Measurements from ENCODE around the gene SAP30BP. TPM values are rescaled to one million over a fixed set of nuclear protein-coding genes. Genes with fewer than 3 reads are reported as not detected.

Gene SAP30BP
- total and polyA plus RNA-seq, 2 of the 13 experiments (the other 11 are each of a cell fraction or from before 2014, with no cell fraction given): 67.7 to 99.4 TPM

DNA sequence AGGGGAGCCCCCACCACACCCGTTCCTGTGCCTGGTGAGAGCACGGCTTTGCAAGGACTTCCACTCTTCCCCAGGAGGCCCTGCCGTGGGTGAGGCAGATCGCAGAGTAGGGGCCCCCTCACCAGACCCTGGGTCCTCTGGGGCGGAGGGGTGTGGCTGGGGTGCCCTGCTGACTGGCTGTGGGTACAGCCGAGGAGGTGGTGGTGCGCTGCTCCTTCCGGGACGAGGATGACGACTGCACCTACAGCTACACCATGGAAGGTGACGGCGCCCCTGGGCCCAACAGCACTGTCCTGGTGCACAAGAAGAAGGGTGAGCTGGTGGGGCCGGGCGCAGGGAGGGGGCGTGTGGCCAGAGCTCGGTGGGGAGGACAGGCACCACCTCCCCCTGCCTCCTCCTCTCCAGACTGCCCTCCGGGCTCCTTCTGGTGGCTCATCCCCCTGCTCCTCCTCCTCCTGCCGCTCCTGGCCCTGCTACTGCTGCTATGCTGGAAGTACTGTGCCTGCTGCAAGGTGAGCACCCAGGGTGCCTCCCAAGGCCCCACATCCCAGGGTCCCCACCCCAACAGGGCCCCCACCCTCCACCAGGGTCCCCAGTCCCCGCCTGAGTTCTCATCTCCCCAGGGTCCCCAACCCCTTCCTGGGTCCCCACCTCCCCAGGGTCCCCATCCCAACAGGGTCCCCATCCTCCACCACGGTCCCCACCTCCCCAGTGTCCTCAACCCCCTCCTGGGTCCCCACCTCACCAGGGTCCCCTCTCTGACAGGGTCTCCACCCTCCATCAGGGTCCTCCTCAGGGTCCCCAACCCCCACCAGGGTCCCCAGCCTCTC is 70.2 kb downstream of the SAP30BP start:
- H3K79me2 ChIP-seq (ENCODE audit: insufficient read depth, low read length): no peaks in the 10 kb centered on the region
- ChIA-PET CTCF (ENCODE audit: low intra/inter-chr PET ratio, low total read pairs) (no interaction called here), POLR2A (interaction anchor here (0.5 to 2.0 kb wide), 12 partner anchors 10 to 260 kb away, joined by 3 to 21 read pairs (median 4); partner anchors contain the start of genes ITGB4 and SMIM5)
- H3K9me3 ChIP-seq (ENCODE audit: low read length): no peaks in the 10 kb centered on the region
- no peaks in the 10 kb centered on the region for H3K36me3 ChIP-seq (replicated peaks in 1 of 2; ENCODE audit: control insufficient read depth in 1 of 2, insufficient read depth in 2 of 2, low read length in 2 of 2)
- WGBS (ENCODE audit: low lambda C conversion rate): 73% methylated on average over 15 of the region's 20 CpGs
- peak overlapping the region; percentile 58; the same call in 1 of the 2 replicates for H3K4me2 ChIP-seq (ENCODE audit: low read depth, low read length)
- ATAC-seq: no peak; the same call in 2 of the 3 replicates
- H3K9ac ChIP-seq (ENCODE audit: insufficient read depth, low read depth, low read length): no peak overlapping the region
- peaks cover 0 to 4% of the 10 kb centered on the region in 2 experiments; a peak in 2 of 5 replicates for H3K27me3 ChIP-seq (ENCODE audit: control insufficient read depth in 1 of 2, insufficient read depth in 2 of 2, low read length in 2 of 2)
- no peak for FAIRE-seq
- no peak overlapping the region for H3K27ac ChIP-seq (ENCODE audit: extremely low read length, insufficient read depth, low read length)
- no peak overlapping the region; a peak in 1 of 6 replicates for H3K4me3 ChIP-seq (replicated peaks in 1 of 3; ENCODE audit: insufficient read depth in 1 of 3, low read depth in 2 of 3, low read length in 3 of 3)
- no TSS peak for BruUV-seq (replicated peaks)
- TF ChIP-seq, protein P1, sequence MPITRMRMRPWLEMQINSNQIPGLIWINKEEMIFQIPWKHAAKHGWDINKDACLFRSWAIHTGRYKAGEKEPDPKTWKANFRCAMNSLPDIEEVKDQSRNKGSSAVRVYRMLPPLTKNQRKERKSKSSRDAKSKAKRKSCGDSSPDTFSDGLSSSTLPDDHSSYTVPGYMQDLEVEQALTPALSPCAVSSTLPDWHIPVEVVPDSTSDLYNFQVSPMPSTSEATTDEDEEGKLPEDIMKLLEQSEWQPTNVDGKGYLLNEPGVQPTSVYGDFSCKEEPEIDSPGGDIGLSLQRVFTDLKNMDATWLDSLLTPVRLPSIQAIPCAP (CRISPR knock-in tag; IDR thresholded peaks at IDR 0.05; ENCODE audit: low read depth): peak; percentile 11; the same call in 1 of the 2 replicates
- TF ChIP-seq ZNF263 (CRISPR knock-in tag; IDR thresholded peaks at IDR 0.05) (peak; percentile 92), ZNF644 (CRISPR knock-in tag; IDR thresholded peaks at IDR 0.05; ENCODE audit: low read depth) (no peak)
- TF ChIP-seq, protein P2, sequence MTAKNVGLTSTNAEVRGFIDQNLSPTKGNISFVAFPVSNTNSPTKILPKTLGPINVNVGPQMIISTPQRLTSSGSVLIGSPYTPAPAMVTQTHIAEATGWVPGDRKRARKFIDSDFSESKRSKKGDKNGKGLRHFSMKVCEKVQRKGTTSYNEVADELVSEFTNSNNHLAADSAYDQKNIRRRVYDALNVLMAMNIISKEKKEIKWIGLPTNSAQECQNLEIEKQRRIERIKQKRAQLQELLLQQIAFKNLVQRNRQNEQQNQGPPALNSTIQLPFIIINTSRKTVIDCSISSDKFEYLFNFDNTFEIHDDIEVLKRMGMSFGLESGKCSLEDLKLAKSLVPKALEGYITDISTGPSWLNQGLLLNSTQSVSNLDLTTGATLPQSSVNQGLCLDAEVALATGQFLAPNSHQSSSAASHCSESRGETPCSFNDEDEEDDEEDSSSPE (CRISPR knock-in tag; IDR thresholded peaks at IDR 0.05): no peak
- no peaks in the 10 kb centered on the region for H4K20me1 ChIP-seq (ENCODE audit: insufficient read depth, low read length)
- H2AFZ ChIP-seq (ENCODE audit: low read length): no peak overlapping the region
- H3K4me1 ChIP-seq (ENCODE audit: insufficient read depth, low read length): peaks cover 56% of the 10 kb centered on the region
- no peak for DNase-seq (ENCODE audit: low spot score)
- in situ Hi-C loops (cut with HindIII; ENCODE audit: extremely low pct_ligation_motif_present, low pct_unique_long_range_greater_than_20kb) (no loop called here), intact Hi-C loops (cut with micrococcal nuclease; ENCODE audit: unreplicated experiment) (no loop called here)
